HG02870 (cell line): ENCODE results near the gene GABBR2.

Source experiments
- ATAC-seq: cut with Tn5 transposase; IDR thresholded peaks from one replicate; pipeline ENCODE4 v1.9.1; 2021; ENCODE audit warnings: mild to moderate bottlenecking, moderate library complexity; ENCODE audit not compliant: unreplicated experiment

The GABBR2 gene

GRCh38 chr9:98551511-98552286 is 157.0 kb downstream of the GABBR2 start:
- ATAC-seq, result no peak

GRCh38 chr9:98550206-98550820 is 158.4 kb downstream of the GABBR2 start:
- no peak for ATAC-seq

- no peak for ATAC-seq
These were observed 159.3 kb downstream of the GABBR2 start for GRCh38 chr9:98549401-98549800.

- ATAC-seq, result no peak
These were observed 161.1 kb downstream of the GABBR2 start for GRCh38 chr9:98547606-98548005.

- no peak for ATAC-seq
These were observed 163.7 kb downstream of the GABBR2 start for GRCh38 chr9:98545021-98545420.

GRCh38 chr9:98541684-98542230 is 167.0 kb downstream of the GABBR2 start:
- ATAC-seq, result no peak

- ATAC-seq, result no peak
These were observed 168.3 kb downstream of the GABBR2 start for GRCh38 chr9:98540476-98540875.

GRCh38 chr9:98539954-98540353 is 168.8 kb downstream of the GABBR2 start:
- no peak for ATAC-seq

GRCh38 chr9:98538626-98539031 is 170.1 kb downstream of the GABBR2 start:
- ATAC-seq, result no peak

- ATAC-seq, result no peak
These were observed 170.5 kb downstream of the GABBR2 start for GRCh38 chr9:98538203-98538602.

GRCh38 chr9:98536542-98537173 is 172.1 kb downstream of the GABBR2 start:
- no peak for ATAC-seq

GRCh38 chr9:98533866-98534265 is 174.9 kb downstream of the GABBR2 start:
- no peak for ATAC-seq

GRCh38 chr9:98533132-98533531 is 175.6 kb downstream of the GABBR2 start:
- ATAC-seq, result no peak

- no peak for ATAC-seq
These were observed 176.2 kb downstream of the GABBR2 start for GRCh38 chr9:98532574-98532973.

- ATAC-seq, result no peak
These were observed 176.6 kb downstream of the GABBR2 start for GRCh38 chr9:98532147-98532546.

GRCh38 chr9:98530806-98531386 is 177.8 kb downstream of the GABBR2 start:
- no peak for ATAC-seq

- ATAC-seq, result no peak
These were observed 178.5 kb downstream of the GABBR2 start for GRCh38 chr9:98530275-98530674.

- ATAC-seq, result no peak
These were observed 178.9 kb downstream of the GABBR2 start for GRCh38 chr9:98529841-98530240.

GRCh38 chr9:98523231-98523901 is 185.4 kb downstream of the GABBR2 start:
- no peak for ATAC-seq

- no peak for ATAC-seq
These were observed 186.2 kb downstream of the GABBR2 start for GRCh38 chr9:98522487-98522886.

GRCh38 chr9:98521141-98521540 is 187.6 kb downstream of the GABBR2 start:
- ATAC-seq, result no peak
